PC-9 (cell line): ENCODE measurements around the gene BHMT2. TPM values are rescaled to one million over a fixed set of nuclear protein-coding genes. Genes with fewer than 3 reads are reported as not detected.

Experiments used
- BruUV-seq: library from RNA; stranded (reverse); fragments of 400-500 nt; replicated peaks from 2 replicates; lab custom pipeline; 2021; lab: Mats Ljungman, UMichigan
- CTCF ChIA-PET: fragments of 300-600 bp; sonication (Branson Sonifier 250); formaldehyde crosslinking; loops from one replicate; lab custom pipeline; 2022; ENCODE audit warnings: antibody characterized with exemption; lab: Charles Lee
- POLR2A ChIA-PET: fragments of 300-600 bp; sonication (Branson Sonifier 250); formaldehyde crosslinking; loops from one replicate; lab custom pipeline; 2022; ENCODE audit warnings: antibody characterized with exemption; ENCODE audit not compliant: unreplicated experiment; lab: Charles Lee
- DNase-seq, 2 experiments: peaks; one replicate each; pipeline versions ENCODE4 v3.0.0 to v3.0.0-alpha.2; 2015 to 2022; ENCODE audit warnings: mixed read lengths in 1 of 2
- H2AFZ ChIP-seq: fragments of 200-600 bp; sonication (generic); 2 replicates; pipeline ENCODE4 v1.8.1; 2017; ENCODE audit warnings: antibody characterized with exemption
- H3F3A ChIP-seq: fragments of 200-600 bp; sonication (generic); 2 replicates; pipeline ENCODE4 v1.8.1; 2017; ENCODE audit warnings: antibody characterized with exemption, mild to moderate bottlenecking, low read depth; ENCODE audit not compliant: insufficient read depth
- H3K27ac ChIP-seq: fragments of 200-600 bp; sonication (generic); 2 replicates; pipeline ENCODE4 v1.6.1; 2016; ENCODE audit warnings: mixed run types
- H3K27me3 ChIP-seq: fragments of 200-600 bp; sonication (generic); 2 replicates; pipeline ENCODE4 v1.6.1; 2016; ENCODE audit warnings: low read depth, mixed run types; ENCODE audit not compliant: insufficient read depth
- H3K36me3 ChIP-seq: fragments of 200-600 bp; sonication (generic); 2 replicates; pipeline ENCODE4 v1.6.1; 2016; ENCODE audit warnings: low read depth, mixed run types
- H3K4me1 ChIP-seq: fragments of 200-600 bp; sonication (generic); replicated peaks from 2 replicates; pipeline ENCODE4 v1.6.1; 2016; ENCODE audit warnings: mixed run types; ENCODE audit not compliant: insufficient read depth
- H3K4me2 ChIP-seq: fragments of 200-600 bp; sonication (generic); 2 replicates; pipeline ENCODE4 v1.6.1; 2017; ENCODE audit warnings: mixed run types
- H3K4me3 ChIP-seq: fragments of 200-600 bp; sonication (generic); 2 replicates; pipeline ENCODE4 v1.6.1; 2016; ENCODE audit warnings: mixed run types
- H3K79me2 ChIP-seq: fragments of 200-600 bp; sonication (generic); 2 replicates; pipeline ENCODE4 v1.6.1; 2017; ENCODE audit warnings: low read depth, mixed run types
- H3K9me2 ChIP-seq: fragments of 200-600 bp; sonication (generic); 2 replicates; pipeline ENCODE4 v1.8.1; 2017; ENCODE audit warnings: mild to moderate bottlenecking; ENCODE audit not compliant: insufficient read depth
- H3K9me3 ChIP-seq: fragments of 200-600 bp; sonication (generic); 2 replicates; pipeline ENCODE4 v1.8.1; 2016; ENCODE audit warnings: low read depth; ENCODE audit not compliant: insufficient read depth
- H4K20me1 ChIP-seq: fragments of 200-600 bp; sonication (generic); 2 replicates; pipeline ENCODE4 v1.8.1; 2017; ENCODE audit not compliant: insufficient read depth
- CTCF ChIP-seq: fragments of 200-600 bp; sonication (generic); conservative IDR thresholded peaks from 2 replicates; pipeline ENCODE4 v1.6.1; 2017; ENCODE audit warnings: mixed run types, antibody characterized with exemption, mild to moderate bottlenecking, moderate library complexity
- EZH2 ChIP-seq: fragments of 200-600 bp; sonication (generic); IDR thresholded peaks from 2 replicates; pipeline ENCODE4 v1.8.0; 2017; ENCODE audit warnings: antibody characterized with exemption, low read depth
- intact Hi-C: fragments of 100-400 bp; cut with micrococcal nuclease; formaldehyde crosslinking; loops from one replicate; pipeline ENCODE4 v1.10.0; 2022; ENCODE audit not compliant: unreplicated experiment
- total RNA-seq: library from RNA; stranded (reverse); gene quantifications from 2 replicates; pipeline ENCODE4 v1.2.3, GENCODE V29; 2021

Gene BHMT2
- total RNA-seq, 1 experiment from 2014 or later = not detected

- DNase-seq = no peak
- TF ChIP-seq EZH2 (no peak), CTCF (no peak)
- ChIA-PET CTCF (no interaction called here), POLR2A (no interaction called here)
- H3K4me1 ChIP-seq = no peaks in the 10 kb centered on the region
- no peaks in the 10 kb centered on the region for H3K9me3 ChIP-seq
- no peaks in the 10 kb centered on the region for H3K9me2 ChIP-seq
- intact Hi-C loops = no loop called here
- H3K27ac ChIP-seq = no peak overlapping the region
- no peaks in the 10 kb centered on the region for H3K36me3 ChIP-seq
- H4K20me1 ChIP-seq = no peaks in the 10 kb centered on the region
- H3K4me2 ChIP-seq = no peak overlapping the region
- H2AFZ ChIP-seq = no peak overlapping the region
- H3K79me2 ChIP-seq = no peaks in the 10 kb centered on the region
- no TSS peak for BruUV-seq
- no peaks in the 10 kb centered on the region for H3F3A ChIP-seq
- no peak overlapping the region for H3K4me3 ChIP-seq
- H3K27me3 ChIP-seq = no peaks in the 10 kb centered on the region
These were observed 18.9 kb downstream of the BHMT2 start for GRCh38 chr5:79088507-79088906.

GRCh38 chr5:79091064-79091463, 21.5 kb downstream of the BHMT2 start:
- TF ChIP-seq CTCF = no peak
- no peak for TF ChIP-seq EZH2
- BruUV-seq = no TSS peak
- intact Hi-C loops = no loop called here
- H2AFZ ChIP-seq = no peak overlapping the region
- ChIA-PET CTCF (no interaction called here), POLR2A (no interaction called here)
- no peaks in the 10 kb centered on the region for H3K36me3 ChIP-seq
- H3F3A ChIP-seq = no peaks in the 10 kb centered on the region
- H3K4me2 ChIP-seq = no peak overlapping the region
- no peaks in the 10 kb centered on the region for H3K4me1 ChIP-seq
- H3K79me2 ChIP-seq = no peaks in the 10 kb centered on the region
- no peaks in the 10 kb centered on the region for H3K9me3 ChIP-seq
- no peak overlapping the region for H3K4me3 ChIP-seq
- H3K27me3 ChIP-seq = no peaks in the 10 kb centered on the region
- DNase-seq = no peak
- no peak overlapping the region for H3K27ac ChIP-seq
- H4K20me1 ChIP-seq = no peaks in the 10 kb centered on the region
- H3K9me2 ChIP-seq = no peaks in the 10 kb centered on the region

- no peak overlapping the region for H2AFZ ChIP-seq
- H3F3A ChIP-seq = no peaks in the 10 kb centered on the region
- H3K9me2 ChIP-seq = no peaks in the 10 kb centered on the region
- H3K79me2 ChIP-seq = no peaks in the 10 kb centered on the region
- no peaks in the 10 kb centered on the region for H4K20me1 ChIP-seq
- BruUV-seq = no TSS peak
- no peaks in the 10 kb centered on the region for H3K27me3 ChIP-seq
- H3K9me3 ChIP-seq = no peaks in the 10 kb centered on the region
- H3K36me3 ChIP-seq = no peaks in the 10 kb centered on the region
- no peak for DNase-seq
- ChIA-PET POLR2A (no interaction called here), CTCF (interaction anchor here (0.6 kb wide), 1 partner anchor 15 kb away, joined by 3 read pairs; no protein-coding TSS in a partner anchor)
- H3K4me3 ChIP-seq = no peak overlapping the region
- H3K27ac ChIP-seq = no peak overlapping the region
- intact Hi-C loops = no loop called here
- no peak overlapping the region for H3K4me2 ChIP-seq
- no peaks in the 10 kb centered on the region for H3K4me1 ChIP-seq
- TF ChIP-seq EZH2 (no peak), CTCF (no peak)
These were observed 24.2 kb downstream of the BHMT2 start for GRCh38 chr5:79093762-79094161.
